H1 (cell line): Measurements from ENCODE around the gene ZNF423. TPM values are rescaled to one million over a fixed set of nuclear protein-coding genes. Genes with fewer than 3 reads are reported as not detected.

Source experiments
- CTCF ChIA-PET: fragments of 300-600 bp; sonication (Branson Sonifier 250); formaldehyde crosslinking; loops from one replicate; lab custom pipeline; 2021; ENCODE audit not compliant: partially characterized antibody; lab: Charles Lee
- POLR2A ChIA-PET: fragments of 300-600 bp; sonication (Branson Sonifier 250); formaldehyde crosslinking; loops from one replicate; lab custom pipeline; 2021; ENCODE audit warnings: inconsistent platforms; ENCODE audit not compliant: partially characterized antibody; lab: Charles Lee
- DNase-seq, 2 experiments: peaks; one replicate each; pipeline versions ENCODE4 v3.0.0 to v3.0.0-alpha.2; 2010 to 2022; ENCODE audit warnings: low spot score in 2 of 2, low read depth in 1 of 2, mixed read lengths in 1 of 2
- FAIRE-seq: peaks from 2 replicates; lab custom pipeline; 2011; peaks lifted over from hg19 to GRCh38; lab: Jason Lieb, UNC
- H2AFZ ChIP-seq: 2 replicates; pipeline ENCODE4 v1.8.1; 2012; ENCODE audit warnings: low read length, inconsistent platforms
- H2AK5ac ChIP-seq: 2 replicates; pipeline ENCODE4 v1.6.1; 2013; ENCODE audit warnings: low read depth, low read length
- H2BK120ac ChIP-seq: replicated peaks from 2 replicates; pipeline ENCODE3; 2013; ENCODE audit warnings: low read depth, low read length, inconsistent platforms
- H2BK12ac ChIP-seq: 2 replicates; pipeline ENCODE4 v1.6.1; 2013; ENCODE audit warnings: low read depth, low read length
- H2BK15ac ChIP-seq: 2 replicates; pipeline ENCODE4 v1.6.1; 2013; ENCODE audit warnings: low read length
- H2BK20ac ChIP-seq: 2 replicates; pipeline ENCODE4 v1.6.1; 2013; ENCODE audit warnings: low read length
- H2BK5ac ChIP-seq: 2 replicates; pipeline ENCODE4 v1.6.1; 2013; ENCODE audit warnings: low read depth, low read length
- H3K14ac ChIP-seq: 2 replicates; pipeline ENCODE4 v1.6.1; 2013; ENCODE audit warnings: inconsistent platforms; ENCODE audit not compliant: insufficient read length
- H3K18ac ChIP-seq: 2 replicates; pipeline ENCODE4 v1.6.1; 2013; ENCODE audit warnings: low read length; ENCODE audit errors: extremely low read depth
- H3K23ac ChIP-seq: 2 replicates; pipeline ENCODE4 v1.6.1; 2013; ENCODE audit warnings: inconsistent platforms; ENCODE audit not compliant: insufficient read length
- H3K23me2 ChIP-seq: 2 replicates; pipeline ENCODE4 v1.6.1; 2013; ENCODE audit warnings: low read depth, low read length
- H3K27ac ChIP-seq: 2 replicates; pipeline ENCODE4 v1.6.1; 2011; ENCODE audit warnings: low read depth, low read length, inconsistent platforms
- H3K27me3 ChIP-seq, 4 experiments: replicated peaks in 1 of 4; 1 replicate in 1 of 4; 2 replicates in 3 of 4; pipeline versions ENCODE4 v1.6.1 to v1.8.1; 2011 to 2013; ENCODE audit warnings: low read length in 3 of 4, mild to moderate bottlenecking in 3 of 4, inconsistent platforms in 2 of 4, mixed read lengths in 2 of 4, moderate library complexity in 1 of 4; ENCODE audit not compliant: control insufficient read depth in 3 of 4, insufficient read depth in 3 of 4; ENCODE audit errors: extremely low read depth in 1 of 4
- H3K36me3 ChIP-seq, 4 experiments: 2 replicates each; pipeline versions ENCODE4 v1.6.1 to v1.8.1; 2011 to 2013; ENCODE audit warnings: mild to moderate bottlenecking in 4 of 4, low read length in 3 of 4, moderate library complexity in 2 of 4, control low read depth in 1 of 4, inconsistent platforms in 1 of 4; ENCODE audit not compliant: insufficient read depth in 4 of 4, control insufficient read depth in 2 of 4
- H3K4ac ChIP-seq: replicated peaks from 2 replicates; pipeline ENCODE3; 2013; ENCODE audit warnings: low read length, low read depth, mixed read lengths, inconsistent platforms; ENCODE audit not compliant: insufficient read length
- H3K4me1 ChIP-seq, 4 experiments: replicated peaks in 1 of 4; 1 replicate in 1 of 4; 2 replicates in 3 of 4; pipeline versions ENCODE4 v1.6.1 to v1.8.1; 2011 to 2013; ENCODE audit warnings: low read length in 3 of 4, inconsistent platforms in 2 of 4, mixed read lengths in 1 of 4; ENCODE audit not compliant: insufficient read depth in 4 of 4, control insufficient read depth in 3 of 4
- H3K4me2 ChIP-seq, 2 experiments: 2 replicates each; pipeline versions ENCODE4 v1.6.1 to v1.8.1; 2011 to 2013; ENCODE audit warnings: low read depth in 2 of 2, low read length in 2 of 2, control low read depth in 1 of 2, inconsistent platforms in 1 of 2, mild to moderate bottlenecking in 1 of 2; ENCODE audit not compliant: insufficient read depth in 1 of 2
- H3K4me3 ChIP-seq, 4 experiments: fragments of 200-600, 300-600 bp in 1 of 4; sonication (generic), shearing (Covaris generic), sonication (Bioruptor Twin) in 1 of 4; 2 replicates each; pipeline versions ENCODE4 v1.5.1 to v1.8.1; 2011 to 2016; ENCODE audit warnings: low read length in 4 of 4, low read depth in 3 of 4, control low read depth in 2 of 4, inconsistent platforms in 2 of 4, mild to moderate bottlenecking in 2 of 4, mixed read lengths in 1 of 4, moderate library complexity in 1 of 4; ENCODE audit not compliant: insufficient read depth in 2 of 4; ENCODE audit errors: extremely low read depth in 1 of 4
- H3K56ac ChIP-seq: replicated peaks from 2 replicates; pipeline ENCODE3; 2013; ENCODE audit warnings: low read depth, mild to moderate bottlenecking, mixed read lengths, low read length, inconsistent platforms; ENCODE audit not compliant: insufficient read length
- H3K79me1 ChIP-seq: 2 replicates; pipeline ENCODE4 v1.6.1; 2013; ENCODE audit warnings: low read depth, low read length, control low read depth
- H3K79me2 ChIP-seq, 2 experiments: 2 replicates each; pipeline versions ENCODE4 v1.6.1 to v1.8.1; 2012 to 2013; ENCODE audit warnings: low read length in 2 of 2, mild to moderate bottlenecking in 2 of 2, inconsistent platforms in 1 of 2; ENCODE audit not compliant: insufficient read depth in 2 of 2, control insufficient read depth in 1 of 2
- H3K9ac ChIP-seq, 4 experiments: replicated peaks in 1 of 4; 1 replicate in 1 of 4; 2 replicates in 3 of 4; pipeline versions ENCODE4 v1.6.1 to v1.8.1; 2011 to 2013; ENCODE audit warnings: low read depth in 3 of 4, low read length in 3 of 4, control low read depth in 2 of 4, mild to moderate bottlenecking in 2 of 4, moderate library complexity in 2 of 4, inconsistent platforms in 1 of 4; ENCODE audit errors: extremely low read depth in 1 of 4
- H3K9me3 ChIP-seq, 2 experiments: 2 replicates each; pipeline versions ENCODE4 v1.6.1 to v1.8.1; 2012 to 2013; ENCODE audit warnings: mild to moderate bottlenecking in 2 of 2, moderate library complexity in 2 of 2, control low read depth in 1 of 2, inconsistent platforms in 1 of 2, low read depth in 1 of 2, low read length in 1 of 2, mixed read lengths in 1 of 2; ENCODE audit not compliant: insufficient read depth in 2 of 2
- H4K20me1 ChIP-seq, 2 experiments: replicated peaks in 1 of 2; 2 replicates each; pipeline versions ENCODE3 to v1.8.1; 2011 to 2013; ENCODE audit warnings: inconsistent platforms in 2 of 2, low read length in 2 of 2, mild to moderate bottlenecking in 1 of 2; ENCODE audit not compliant: insufficient read depth in 2 of 2, control insufficient read depth in 1 of 2
- H4K5ac ChIP-seq: 2 replicates; pipeline ENCODE4 v1.6.1; 2013; ENCODE audit warnings: low read length, low read depth, mixed read lengths, inconsistent platforms; ENCODE audit not compliant: insufficient read length
- H4K8ac ChIP-seq: 2 replicates; pipeline ENCODE4 v1.8.0; 2013; ENCODE audit warnings: mild to moderate bottlenecking, moderate library complexity, low read length, inconsistent platforms; ENCODE audit not compliant: insufficient read depth; ENCODE audit errors: extremely low read depth
- H4K91ac ChIP-seq: replicated peaks from 2 replicates; pipeline ENCODE3; 2013; ENCODE audit warnings: low read length, mixed read lengths, inconsistent platforms; ENCODE audit not compliant: insufficient read length
- BCL11A ChIP-seq, 2 experiments: IDR thresholded peaks; one replicate each; pipeline ENCODE4 v1.6.1; 2011; ENCODE audit warnings: low read depth in 2 of 2, low read length in 2 of 2, mild to moderate bottlenecking in 2 of 2
- EP300 ChIP-seq, 2 experiments: IDR thresholded peaks; 1 replicate in 1 of 2; 2 replicates in 1 of 2; pipeline ENCODE4 v1.6.1; 2011 to 2012; ENCODE audit warnings: low read depth in 2 of 2, low read length in 2 of 2, mild to moderate bottlenecking in 2 of 2, borderline replicate concordance in 1 of 2, inconsistent platforms in 1 of 2, moderate library complexity in 1 of 2
- FOSL1 ChIP-seq: IDR thresholded peaks from 2 replicates; pipeline ENCODE4 v1.6.1; 2011; ENCODE audit warnings: mild to moderate bottlenecking, low read depth, low read length, moderate library complexity; ENCODE audit not compliant: insufficient read depth
- KDM4A ChIP-seq: IDR thresholded peaks from one replicate; pipeline ENCODE4 v1.7.1; 2012; ENCODE audit warnings: low read depth, mild to moderate bottlenecking, moderate library complexity, low read length, inconsistent platforms; ENCODE audit not compliant: severe bottlenecking
- KDM5A ChIP-seq: fragments of 200-600 bp; IDR thresholded peaks from 2 replicates; pipeline ENCODE4 v1.7.1; 2012; ENCODE audit warnings: mild to moderate bottlenecking, low read length, inconsistent platforms, mixed read lengths
- NANOG ChIP-seq: IDR thresholded peaks from 2 replicates; pipeline ENCODE4 v1.6.1; 2011; ENCODE audit warnings: low read length, low read depth, mild to moderate bottlenecking, inconsistent platforms; ENCODE audit not compliant: insufficient read depth, poor library complexity, severe bottlenecking
- RAD21 ChIP-seq, 2 experiments: IDR thresholded peaks in 1 of 2; conservative IDR thresholded peaks in 1 of 2; 2 replicates each; pipeline ENCODE4 v1.6.1; 2011; ENCODE audit warnings: low read depth in 2 of 2, low read length in 2 of 2, improper control_type of control experiment in 1 of 2, inconsistent platforms in 1 of 2, mild to moderate bottlenecking in 1 of 2, moderate library complexity in 1 of 2
- RXRA ChIP-seq: IDR thresholded peaks from 2 replicates; pipeline ENCODE4 v1.6.1; 2011; ENCODE audit warnings: low read depth, mild to moderate bottlenecking, low read length, moderate library complexity; ENCODE audit not compliant: insufficient read depth
- SAP30 ChIP-seq: fragments of 300-600 bp; sonication (generic); IDR thresholded peaks from 2 replicates; pipeline ENCODE4 v1.7.1; 2012; ENCODE audit warnings: low read length, moderate library complexity, mild to moderate bottlenecking, inconsistent platforms; ENCODE audit not compliant: insufficient read depth, insufficient replicate concordance
- TAF1 ChIP-seq: IDR thresholded peaks from 2 replicates; pipeline ENCODE4 v1.6.1; 2011; ENCODE audit warnings: mild to moderate bottlenecking, low read depth, low read length
- WGBS, 2 experiments: shearing (Covaris generic) in 1 of 2; methylation state at CpG; one replicate each; pipeline versions ENCODE4 v1.1.6 to v1.1.7; 2013 to 2015; ENCODE audit warnings: low lambda C conversion rate in 2 of 2, mixed read lengths in 2 of 2, inconsistent platforms in 1 of 2, low coverage in 1 of 2, missing lambda C conversion rate in 1 of 2; ENCODE audit not compliant: insufficient replicate concordance in 2 of 2, insufficient coverage in 1 of 2, insufficient read length in 1 of 2; ENCODE audit errors: extremely low coverage in 1 of 2, missing lambda C conversion rate in 1 of 2; 5-methylcytosine and 5-hydroxymethylcytosine counted together
- polyA plus RNA-seq, 7 experiments: library from polyadenylated mRNA; depleted of rRNA in 3 of 7; stranded (reverse) in 5 of 7; unstranded in 2 of 7; fragments of >200 nt in 5 of 7; fragments of 200-250 nt in 2 of 7; gene quantifications; 1 replicate in 5 of 7; 2 replicates in 1 of 7; 4 replicates in 1 of 7; pipeline versions ENCODE4 v1.2.1 to v1.2.3, GENCODE V29; 2011 to 2013; ENCODE audit warnings: missing spikeins in 2 of 7, mixed read lengths in 2 of 7
- total RNA-seq: library from RNA; stranded (reverse); fragmentation: NEBNext Ultra II Directional; extraction: Animal tissue kit (Norgen Biotek cat#: 25700); gene quantifications from 2 replicates; pipeline ENCODE4 v1.2.1, GENCODE V29; 2021

The ZNF423 gene
- total and polyA plus RNA-seq, 2 of the 8 experiments (the other 6 are each of a cell fraction or from before 2014, with no cell fraction given) = 38.2 to 52.3 TPM

DNA sequence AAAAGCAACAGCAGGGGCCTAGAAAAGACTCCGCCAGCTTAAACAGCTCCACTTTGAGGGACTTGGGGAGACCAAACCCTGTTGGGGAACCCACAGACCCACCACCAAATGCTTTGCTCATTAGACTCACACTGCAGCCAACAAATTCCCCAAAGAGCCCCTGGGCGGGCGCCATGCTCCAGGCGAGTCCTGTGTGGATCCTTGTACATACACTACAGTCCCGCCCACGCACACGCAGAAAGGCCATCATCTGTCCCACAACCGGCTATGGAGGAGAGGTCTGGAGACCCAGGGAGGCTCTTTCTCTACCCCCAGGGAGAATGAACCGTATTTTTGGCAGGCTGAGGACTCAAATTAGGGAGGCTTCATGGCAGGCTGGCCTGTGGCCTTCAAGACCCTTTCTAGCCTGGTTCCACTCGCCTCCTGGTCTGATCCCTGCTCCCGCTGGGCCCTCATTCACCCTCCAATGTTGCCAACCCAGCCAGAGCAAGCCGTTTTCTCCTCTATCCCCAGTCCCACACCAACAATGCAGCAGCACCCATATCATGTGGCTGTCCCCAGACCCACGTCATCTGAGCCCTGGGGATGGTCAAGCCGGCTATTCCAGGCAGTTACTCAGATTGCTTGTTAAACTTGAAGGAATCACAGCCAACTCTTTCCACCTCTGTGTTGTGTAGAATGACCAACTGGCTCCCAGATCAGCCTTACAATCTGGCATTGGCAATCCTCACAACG is 27.2 kb downstream of the ZNF423 start:
- Histone ChIP-seq H4K20me1 (peaks cover 16 to 23% of the 10 kb centered on the region in 2 experiments), H3K4me2 (no peak overlapping the region), H3K23ac (no peak overlapping the region), H3K4me3 (no peak overlapping the region), H2AFZ (no peak overlapping the region), H3K79me2 (peaks cover 0 to 91% of the 10 kb centered on the region in 2 experiments; a peak in 2 of 4 replicates), H2AK5ac (no peak overlapping the region; the same call in 1 of the 2 replicates), H4K8ac (no peak overlapping the region; the same call in 1 of the 2 replicates), H2BK20ac (no peak overlapping the region; the same call in 1 of the 2 replicates), H3K27ac (no peak overlapping the region), H3K9me3 (no peaks in the 10 kb centered on the region), H3K9ac (no peak overlapping the region), H3K4me1 (peaks cover 7 to 24% (median 15%) of the 10 kb centered on the region in 4 experiments), H3K56ac (no peak overlapping the region), H3K4ac (no peak overlapping the region), H2BK5ac (no peak overlapping the region), H3K23me2 (no peaks in the 10 kb centered on the region), H3K79me1 (peaks cover 29% of the 10 kb centered on the region), H3K27me3 (no peaks in the 10 kb centered on the region), H3K14ac (no peak overlapping the region), H2BK15ac (peak overlapping the region; percentile 66; the same call in 1 of the 2 replicates), H4K5ac (no peak overlapping the region), H2BK12ac (no peak overlapping the region), H4K91ac (no peak overlapping the region), H3K36me3 (no peaks in the 10 kb centered on the region; a peak in 1 of 8 replicates), H3K18ac (no peak overlapping the region; the same call in 1 of the 2 replicates), H2BK120ac (no peak overlapping the region)
- ChIA-PET CTCF (no interaction called here), POLR2A (interaction anchor here (0.6 to 0.7 kb wide), 2 partner anchors 10 to 17 kb away, joined by 3 read pairs; no protein-coding TSS in a partner anchor)
- DNase-seq (no peak), FAIRE-seq (no peak)
- WGBS, 2 experiments = 90% methylated on average over 15 of the region's 15 CpGs; no CpG with 5 or more reads in 1 of the 2 experiments
- TF ChIP-seq KDM5A = no peak
- no peak for TF ChIP-seq TAF1
- TF ChIP-seq SAP30 = no peak
- no peak for TF ChIP-seq RAD21 (IDR thresholded peaks at IDR 0.05 in 1 of 2, conservative IDR thresholded peaks at IDR 0.05 in 1 of 2; ENCODE audit: low read depth in 2 of 2, low read length in 2 of 2)
- no peak for TF ChIP-seq BCL11A (IDR thresholded peaks at IDR 0.05; ENCODE audit: low read depth in 2 of 2, low read length in 2 of 2)
- no peak for TF ChIP-seq FOSL1
- no peak for TF ChIP-seq EP300 (IDR thresholded peaks at IDR 0.05; ENCODE audit: borderline replicate concordance in 1 of 2, low read depth in 2 of 2, low read length in 2 of 2)
- no peak for TF ChIP-seq NANOG
- TF ChIP-seq KDM4A = no peak
- no peak for TF ChIP-seq RXRA
